K562 (cell line): ENCODE data around the gene GOLPH3. TPM values are rescaled to one million over a fixed set of nuclear protein-coding genes. Genes with fewer than 3 reads are reported as not detected.

Experiments
- ATF4 ChIP-seq: fragments of 450-650 bp; formaldehyde crosslinking; IDR thresholded peaks from 2 replicates; pipeline ENCODE4 v1.4.0; 2022; ENCODE audit warnings: mild to moderate bottlenecking, moderate library complexity
- CEBPZ ChIP-seq: fragments of 150-350 bp; IDR thresholded peaks from 2 replicates; pipeline ENCODE4 v1.6.1; 2014; ENCODE audit warnings: low read depth, mild to moderate bottlenecking, low read length, borderline replicate concordance
- HES1 ChIP-seq: fragments of 450-650 bp; IDR thresholded peaks from 2 replicates; pipeline ENCODE4 v1.6.1; 2016; ENCODE audit warnings: low read depth, mild to moderate bottlenecking, moderate library complexity
- ILF3 ChIP-seq: fragments of 450-650 bp; IDR thresholded peaks from 2 replicates; pipeline ENCODE4 v1.6.1; 2018; ENCODE audit warnings: antibody characterized with exemption, mild to moderate bottlenecking, moderate library complexity, borderline replicate concordance
- SLC30A9 ChIP-seq: fragments of 250-450 bp; sonication (Bioruptor Pico); IDR thresholded peaks from 2 replicates; pipeline ENCODE4 v1.8.0; 2022; ENCODE audit warnings: mild to moderate bottlenecking, moderate library complexity
- polyA plus RNA-seq, 8 experiments: library from polyadenylated mRNA; depleted of rRNA in 4 of 8; stranded (reverse) in 5 of 8; unstranded in 3 of 8; fragments of >200 nt; fragmentation: Nextera tagmentation in 2 of 8; fragmentation: Illumina TruSeq in 1 of 8; extraction: Ambion mirVana in 2 of 8; extraction: Trizol in 1 of 8; gene quantifications; 2 replicates each; pipeline versions ENCODE4 v1.2.1 to v1.2.3, GENCODE V29; 2011 to 2014; ENCODE audit warnings: inconsistent platforms in 1 of 8, missing spikeins in 1 of 8
- total RNA-seq, 7 experiments: library from RNA; depleted of rRNA in 6 of 7; stranded (reverse); fragments of >200 nt in 6 of 7; fragmentation: Illumina TruSeq in 2 of 7; extraction: Trizol in 2 of 7; gene quantifications; 2 replicates each; pipeline versions ENCODE4 v1.2.1 to v1.2.3, GENCODE V29; 2011 to 2021; ENCODE audit warnings: low replicate concordance in 1 of 7

Gene GOLPH3
- total and polyA plus RNA-seq, 9 of the 15 experiments (the other 6 are each of a cell fraction or from before 2014, with no cell fraction given) = 18.8 to 94.6 (median 55.1) TPM

GRCh38 chr5:32088214-32088613 is 85.9 kb downstream of the GOLPH3 start (continued):
- TF ChIP-seq CEBPZ (no peak), HES1 (no peak), ILF3 (no peak), SLC30A9 (CRISPR knock-in tag) (no peak), ATF4 (CRISPR knock-in tag) (no peak)
- TF ChIP-seq, all 486 proteins: peak for 0
